Stimulated activated CD8-positive, alpha-beta memory T cell treated with anti-CD3 and anti-CD28 coated beads, Interleukin-12 subunit alpha, Interleukin-12 subunit beta, amount 100 ng/mL, for 24 hours (primary cell): Measurements from ENCODE around the gene HPSE2.

ENCODE experiments used
- DNase-seq: peaks from one replicate; pipeline ENCODE4 v3.0.0-alpha.2; 2020; ENCODE audit errors: extremely low read depth

Gene HPSE2

GRCh38 chr10:98433371-98433770, 802.3 kb downstream of the HPSE2 start:
- no peak for DNase-seq

GRCh38 chr10:98432330-98432729, 803.3 kb downstream of the HPSE2 start:
- no peak for DNase-seq

- no peak for DNase-seq
These were observed 804.6 kb downstream of the HPSE2 start for GRCh38 chr10:98431016-98431415.

GRCh38 chr10:98430427-98430826, 805.2 kb downstream of the HPSE2 start:
- DNase-seq, result no peak

- no peak for DNase-seq
These were observed 806.2 kb downstream of the HPSE2 start for GRCh38 chr10:98429320-98430072.

GRCh38 chr10:98427011-98427515, 808.6 kb downstream of the HPSE2 start:
- DNase-seq, result no peak

GRCh38 chr10:98425511-98426352, 809.9 kb downstream of the HPSE2 start:
- no peak for DNase-seq

GRCh38 chr10:98424295-98425254, 811.1 kb downstream of the HPSE2 start:
- DNase-seq, result no peak

GRCh38 chr10:98423691-98424120, 811.9 kb downstream of the HPSE2 start:
- no peak for DNase-seq

- no peak for DNase-seq
These were observed 813.5 kb downstream of the HPSE2 start for GRCh38 chr10:98422182-98422581.

- DNase-seq, result no peak
These were observed 814.9 kb downstream of the HPSE2 start for GRCh38 chr10:98420786-98421185.

- DNase-seq, result no peak
These were observed 816.0 kb downstream of the HPSE2 start for GRCh38 chr10:98419469-98420261.

- no peak for DNase-seq
These were observed 816.8 kb downstream of the HPSE2 start for GRCh38 chr10:98418665-98419468.

GRCh38 chr10:98417973-98418664, 817.5 kb downstream of the HPSE2 start:
- no peak for DNase-seq

GRCh38 chr10:98417481-98417959, 818.1 kb downstream of the HPSE2 start:
- no peak for DNase-seq

- DNase-seq, result no peak
These were observed 818.9 kb downstream of the HPSE2 start for GRCh38 chr10:98416606-98417388.

GRCh38 chr10:98415731-98416119, 819.9 kb downstream of the HPSE2 start:
- no peak for DNase-seq
